GM12878 (cell line): ENCODE results near the gene EOMES. TPM values are rescaled to one million over a fixed set of nuclear protein-coding genes. Genes with fewer than 3 reads are reported as not detected.
A peak's percentile ranks its signal among the peaks of the same experiment; 100 is the strongest.

Experiments
- BCLAF1 ChIP-seq: fragments of 450-650 bp; IDR thresholded peaks from 2 replicates; pipeline ENCODE4 v1.6.1; 2017; ENCODE audit warnings: antibody characterized with exemption, mild to moderate bottlenecking, moderate library complexity
- CHD4 ChIP-seq: fragments of 200-600 bp; sonication (generic); IDR thresholded peaks from 2 replicates; pipeline ENCODE4 v1.6.1; 2016; ENCODE audit warnings: mild to moderate bottlenecking
- CTCF ChIP-seq, 3 experiments: IDR thresholded peaks in 2 of 3; conservative IDR thresholded peaks in 1 of 3; 2 replicates each; pipeline ENCODE4 v1.5.1; 2011; ENCODE audit warnings: low read depth in 3 of 3, low read length in 3 of 3, mild to moderate bottlenecking in 3 of 3, control low read depth in 2 of 3, moderate library complexity in 2 of 3, inconsistent platforms in 1 of 3, mixed read lengths in 1 of 3; ENCODE audit not compliant: control insufficient read depth in 2 of 3, insufficient read depth in 1 of 3; ENCODE audit errors: extremely low read depth in 1 of 3
- E2F4 ChIP-seq: IDR thresholded peaks from 2 replicates; pipeline ENCODE4 v1.6.1; 2012; ENCODE audit warnings: low read depth, low read length, improper control_type of control experiment
- EGR1 ChIP-seq, 2 experiments: IDR thresholded peaks; 1 replicate in 1 of 2; 2 replicates in 1 of 2; pipeline ENCODE4 v1.6.1; 2011 to 2012; ENCODE audit warnings: low read depth in 2 of 2, low read length in 2 of 2, borderline replicate concordance in 1 of 2, mild to moderate bottlenecking in 1 of 2, moderate library complexity in 1 of 2
- GATAD2B ChIP-seq: fragments of 450-650 bp; conservative IDR thresholded peaks from 2 replicates; pipeline ENCODE4 v1.6.1; 2017; ENCODE audit warnings: low read depth, mild to moderate bottlenecking, moderate library complexity
- HDAC6 ChIP-seq: fragments of 200-600 bp; sonication (generic); IDR thresholded peaks from one replicate; pipeline ENCODE4 v1.8.0; 2017; ENCODE audit warnings: antibody characterized with exemption; ENCODE audit not compliant: unreplicated experiment
- LARP7 ChIP-seq: fragments of 450-650 bp; IDR thresholded peaks from 2 replicates; pipeline ENCODE4 v1.6.1; 2017; ENCODE audit warnings: mild to moderate bottlenecking
- MYC ChIP-seq: IDR thresholded peaks from 2 replicates; pipeline ENCODE4 v1.6.1; 2011; ENCODE audit warnings: mild to moderate bottlenecking, low read length, moderate library complexity, inconsistent platforms; ENCODE audit not compliant: insufficient read depth, insufficient replicate concordance, insufficient read length, severe bottlenecking
- POLR2AphosphoS5 ChIP-seq: IDR thresholded peaks from 2 replicates; pipeline ENCODE4 v1.6.1; 2011; ENCODE audit warnings: mild to moderate bottlenecking, low read length, inconsistent platforms
- RAD21 ChIP-seq: IDR thresholded peaks from 2 replicates; pipeline ENCODE4 v1.6.1; 2011; ENCODE audit warnings: mild to moderate bottlenecking, low read depth, low read length, moderate library complexity; ENCODE audit not compliant: insufficient read depth
- RELB ChIP-seq: fragments of 450-650 bp; IDR thresholded peaks from 2 replicates; pipeline ENCODE4 v1.6.1; 2017; ENCODE audit warnings: low read depth, mild to moderate bottlenecking, moderate library complexity
- SMAD5 ChIP-seq: IDR thresholded peaks from 2 replicates; pipeline ENCODE4 v1.6.1; 2016; ENCODE audit warnings: antibody characterized with exemption, low read depth
- SMARCA5 ChIP-seq: fragments of 450-650 bp; IDR thresholded peaks from 2 replicates; pipeline ENCODE4 v1.6.1; 2017; ENCODE audit warnings: mild to moderate bottlenecking
- SMC3 ChIP-seq: IDR thresholded peaks from 2 replicates; pipeline ENCODE4 v1.6.1; 2011; ENCODE audit warnings: low read length, improper control_type of control experiment, borderline replicate concordance
- STAT1 ChIP-seq: fragments of 450-650 bp; conservative IDR thresholded peaks from 2 replicates; pipeline ENCODE4 v1.6.1; 2014; ENCODE audit warnings: antibody characterized with exemption, mild to moderate bottlenecking
- TCF3 ChIP-seq: IDR thresholded peaks from 2 replicates; pipeline ENCODE4 v1.6.1; 2012; ENCODE audit warnings: low read depth, mild to moderate bottlenecking, low read length, borderline replicate concordance; ENCODE audit not compliant: insufficient read depth
- TCF7 ChIP-seq: IDR thresholded peaks from 2 replicates; pipeline ENCODE4 v1.6.1; 2014; ENCODE audit warnings: antibody characterized with exemption, borderline replicate concordance
- ZBTB11 ChIP-seq: fragments of 450-650 bp; formaldehyde crosslinking; IDR thresholded peaks from 2 replicates; pipeline ENCODE4 v1.5.0; 2022; ENCODE audit warnings: mild to moderate bottlenecking, missing genetic modification characterization
- ZNF274 ChIP-seq: IDR thresholded peaks from one replicate; pipeline ENCODE4 v1.8.0; 2011; ENCODE audit not compliant: insufficient read length, insufficient read depth
- polyA plus RNA-seq, 11 experiments: library from polyadenylated mRNA; depleted of rRNA in 4 of 11; unstranded in 6 of 11; stranded (reverse) in 5 of 11; fragments of >200 nt; fragmentation: Nextera tagmentation in 4 of 11; fragmentation: Illumina TruSeq in 1 of 11; extraction: Ambion mirVana in 4 of 11; extraction: Trizol in 1 of 11; gene quantifications; 1 replicate in 1 of 11; 2 replicates in 10 of 11; pipeline versions ENCODE4 v1.2.1 to v1.2.3, GENCODE V29; 2011 to 2016; ENCODE audit warnings: inconsistent platforms in 2 of 11, missing spikeins in 2 of 11, low read depth in 1 of 11
- total RNA-seq, 4 experiments: library from RNA; depleted of rRNA in 3 of 4; stranded (reverse); fragments of >200 nt in 3 of 4; fragmentation: Illumina TruSeq in 1 of 4; extraction: Trizol in 1 of 4; gene quantifications; 2 replicates each; pipeline versions ENCODE4 v1.2.1 to v1.2.3, GENCODE V29; 2013 to 2021

The EOMES gene
- total and polyA plus RNA-seq, 10 of the 15 experiments (the other 5 are each of a cell fraction or from before 2014, with no cell fraction given): 1.5 to 178 (median 4.5) TPM

GRCh38 chr3:27688053-27688452 lies 34.1 kb downstream of the EOMES start (continued):
- TF ChIP-seq BCLAF1 (no peak), E2F4 (no peak), SMAD5 (no peak), POLR2AphosphoS5 (no peak), RAD21 (no peak), STAT1 (no peak), ZBTB11 (CRISPR knock-in tag) (no peak), SMARCA5 (0 out of 2 replicates have a peak, but pooled peaks have one; percentile 33), RELB (peak; percentile 60; the same call in 1 of the 2 replicates), TCF7 (no peak), TCF3 (no peak), GATAD2B (peak; percentile 42; the same call in 1 of the 2 replicates), LARP7 (no peak), ZNF274 (no peak), EGR1 (IDR thresholded peaks at IDR 0.05; ENCODE audit: borderline replicate concordance in 1 of 2, low read depth in 2 of 2, low read length in 2 of 2) (no peak), CTCF (IDR thresholded peaks at IDR 0.05 in 2 of 3, conservative IDR thresholded peaks at IDR 0.05 in 1 of 3; ENCODE audit: control insufficient read depth in 2 of 3, extremely low read depth in 1 of 3, insufficient read depth in 1 of 3, low read depth in 3 of 3, low read length in 3 of 3) (peak in 1 of 3 experiments; percentile 18; a peak in 2 of 6 replicates), MYC (no peak), HDAC6 (no peak), SMC3 (no peak), CHD4 (no peak)
